ENCODE data around the gene PSME3IP1.

PSME3IP1 gene

DNA sequence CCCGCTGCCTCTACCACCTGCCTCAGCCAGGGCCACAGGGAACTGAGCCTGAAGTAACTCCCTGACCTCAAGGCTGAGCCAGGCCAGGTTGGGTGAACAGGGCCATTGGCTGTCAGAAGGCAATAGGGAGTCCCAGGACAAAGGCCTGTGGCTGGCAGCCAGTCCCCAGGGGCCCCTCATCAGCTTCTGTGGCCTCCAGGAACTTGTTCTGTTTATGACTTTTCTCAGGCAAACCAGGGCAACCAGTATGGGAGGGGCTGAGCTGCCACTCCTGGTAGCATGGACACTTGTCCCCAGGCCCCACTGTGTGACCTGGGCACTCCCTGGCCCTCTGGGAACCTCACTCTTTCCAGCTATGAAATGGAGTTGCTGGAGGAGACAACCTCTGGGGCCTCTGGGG lies 53.4 kb downstream of the PSME3IP1 start:
- H3K4me1 ChIP-seq (ENCODE audit: control insufficient read depth in 1 of 2, insufficient read depth in 1 of 2, low read depth in 1 of 2, low read length in 1 of 2) = peaks cover 51 to 60% of the 10 kb centered on the region in 2 experiments
- H3K27me3 ChIP-seq = no peaks in the 10 kb centered on the region
- no peak overlapping the region for H3K4me3 ChIP-seq (ENCODE audit: low read depth in 1 of 2, low read length in 1 of 2)
- H3K9me3 ChIP-seq = no peaks in the 10 kb centered on the region
- peak overlapping the region; percentile 87 for H3K27ac ChIP-seq
- TF ChIP-seq, protein P1, sequence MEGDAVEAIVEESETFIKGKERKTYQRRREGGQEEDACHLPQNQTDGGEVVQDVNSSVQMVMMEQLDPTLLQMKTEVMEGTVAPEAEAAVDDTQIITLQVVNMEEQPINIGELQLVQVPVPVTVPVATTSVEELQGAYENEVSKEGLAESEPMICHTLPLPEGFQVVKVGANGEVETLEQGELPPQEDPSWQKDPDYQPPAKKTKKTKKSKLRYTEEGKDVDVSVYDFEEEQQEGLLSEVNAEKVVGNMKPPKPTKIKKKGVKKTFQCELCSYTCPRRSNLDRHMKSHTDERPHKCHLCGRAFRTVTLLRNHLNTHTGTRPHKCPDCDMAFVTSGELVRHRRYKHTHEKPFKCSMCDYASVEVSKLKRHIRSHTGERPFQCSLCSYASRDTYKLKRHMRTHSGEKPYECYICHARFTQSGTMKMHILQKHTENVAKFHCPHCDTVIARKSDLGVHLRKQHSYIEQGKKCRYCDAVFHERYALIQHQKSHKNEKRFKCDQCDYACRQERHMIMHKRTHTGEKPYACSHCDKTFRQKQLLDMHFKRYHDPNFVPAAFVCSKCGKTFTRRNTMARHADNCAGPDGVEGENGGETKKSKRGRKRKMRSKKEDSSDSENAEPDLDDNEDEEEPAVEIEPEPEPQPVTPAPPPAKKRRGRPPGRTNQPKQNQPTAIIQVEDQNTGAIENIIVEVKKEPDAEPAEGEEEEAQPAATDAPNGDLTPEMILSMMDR (IDR thresholded peaks at IDR 0.05) = no peak
- H3K36me3 ChIP-seq = peaks cover 50% of the 10 kb centered on the region

DNA sequence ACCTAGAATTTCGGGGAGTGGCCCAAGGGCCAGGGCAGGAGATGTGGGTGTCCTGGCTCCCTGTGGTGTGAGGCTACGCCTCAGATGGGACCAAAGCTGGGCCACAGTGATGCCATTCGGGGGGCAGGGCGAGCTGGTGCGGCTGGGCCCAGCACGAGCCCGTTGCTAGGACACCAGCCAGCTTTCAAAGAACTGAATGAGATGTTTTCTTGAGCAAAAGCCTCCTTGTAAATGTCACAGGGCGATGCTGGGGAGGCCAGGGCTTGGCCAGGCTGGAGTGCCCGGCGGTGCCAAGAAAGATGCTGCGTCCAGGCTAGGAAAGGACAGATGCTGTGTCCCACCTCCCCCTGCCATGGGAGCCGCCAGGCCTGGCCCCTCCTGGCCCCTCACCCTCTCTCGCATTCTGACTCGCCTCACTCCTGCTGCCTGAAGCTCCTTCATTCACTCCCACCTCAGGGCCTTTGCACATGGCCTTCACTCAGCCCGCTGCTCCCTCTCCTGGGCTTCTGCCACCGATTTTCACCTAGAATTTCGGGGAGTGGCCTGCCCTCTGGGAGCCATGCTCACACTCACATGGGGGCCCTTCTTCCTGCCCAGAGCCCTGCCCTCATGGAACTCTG lies 54.4 kb downstream of the PSME3IP1 start:
- H3K9me3 ChIP-seq = no peaks in the 10 kb centered on the region
- peak overlapping the region; percentile 87 for H3K27ac ChIP-seq
- TF ChIP-seq, protein P1 (IDR thresholded peaks at IDR 0.05) = no peak
- H3K4me3 ChIP-seq (ENCODE audit: low read depth in 1 of 2, low read length in 1 of 2) = no peak overlapping the region
- H3K27me3 ChIP-seq = no peaks in the 10 kb centered on the region
- peaks cover 46% of the 10 kb centered on the region for H3K36me3 ChIP-seq
- peaks cover 44 to 59% of the 10 kb centered on the region in 2 experiments for H3K4me1 ChIP-seq (ENCODE audit: control insufficient read depth in 1 of 2, insufficient read depth in 1 of 2, low read depth in 1 of 2, low read length in 1 of 2)

DNA sequence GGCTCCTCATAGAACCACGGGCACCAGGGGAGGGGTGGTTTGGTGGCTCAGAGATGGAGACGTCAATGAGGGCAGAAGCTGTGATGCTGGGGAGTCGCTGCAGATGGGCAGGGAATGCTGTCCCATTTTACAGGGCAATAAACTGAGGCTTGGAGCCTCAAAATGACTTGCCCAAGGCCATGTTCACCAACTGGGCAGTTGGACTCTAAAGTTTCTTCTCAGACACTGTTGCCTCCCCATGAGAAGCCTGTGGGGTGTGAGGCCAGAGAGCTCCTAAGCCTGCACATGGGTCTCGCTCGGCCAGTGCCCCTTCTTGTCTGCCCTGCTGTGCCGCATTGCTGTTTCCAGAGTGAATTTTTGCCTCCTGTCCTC lies 54.9 kb downstream of the PSME3IP1 start:
- H3K36me3 ChIP-seq = peaks cover 48% of the 10 kb centered on the region
- TF ChIP-seq, protein P1 (IDR thresholded peaks at IDR 0.05) = no peak
- no peak overlapping the region for H3K4me3 ChIP-seq (ENCODE audit: low read depth in 1 of 2, low read length in 1 of 2)
- H3K4me1 ChIP-seq (ENCODE audit: control insufficient read depth in 1 of 2, insufficient read depth in 1 of 2, low read depth in 1 of 2, low read length in 1 of 2) = peaks cover 44 to 59% of the 10 kb centered on the region in 2 experiments
- peak overlapping the region; percentile 87 for H3K27ac ChIP-seq
- H3K9me3 ChIP-seq = no peaks in the 10 kb centered on the region
- no peaks in the 10 kb centered on the region for H3K27me3 ChIP-seq

DNA sequence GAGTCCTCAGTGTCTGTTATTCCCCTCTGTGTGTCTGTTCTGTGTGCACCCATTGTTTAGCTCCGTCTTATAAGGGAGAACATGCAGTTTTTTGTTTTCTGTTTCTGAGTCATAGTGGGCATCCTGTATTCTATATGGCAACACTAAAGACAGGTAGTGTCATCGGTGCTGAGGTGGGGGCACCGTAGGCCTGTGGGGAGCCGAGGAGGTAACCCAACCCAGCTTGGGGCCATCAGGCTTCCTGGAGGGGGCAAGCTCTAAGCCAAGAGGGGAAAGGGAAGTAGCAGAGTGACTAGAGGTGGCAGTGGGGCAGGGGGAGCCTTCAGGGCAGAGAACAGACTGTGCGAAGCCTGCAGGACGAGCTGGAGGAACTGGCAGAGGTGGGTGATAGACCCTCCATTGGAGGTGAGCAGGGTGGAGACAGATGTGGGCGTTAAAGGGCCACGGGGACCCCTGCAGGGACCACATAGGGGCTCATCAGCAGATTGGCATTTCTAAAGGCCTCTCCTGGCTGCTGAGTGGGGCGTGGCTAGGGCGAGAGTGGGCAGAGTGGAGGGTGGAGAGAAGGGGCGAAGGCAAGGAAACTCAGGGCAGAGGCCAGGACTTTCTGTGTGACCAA lies 57.0 kb downstream of the PSME3IP1 start:
- Histone ChIP-seq H3K9me3 (no peaks in the 10 kb centered on the region), H3K27ac (peak overlapping the region; percentile 42), H3K4me3 (ENCODE audit: low read depth in 1 of 2, low read length in 1 of 2) (no peak overlapping the region), H3K4me1 (ENCODE audit: control insufficient read depth in 1 of 2, insufficient read depth in 1 of 2, low read depth in 1 of 2, low read length in 1 of 2) (peaks cover 31 to 58% of the 10 kb centered on the region in 2 experiments), H3K36me3 (peaks cover 52% of the 10 kb centered on the region), H3K27me3 (no peaks in the 10 kb centered on the region)
- TF ChIP-seq, protein P1 (IDR thresholded peaks at IDR 0.05) = no peak

DNA sequence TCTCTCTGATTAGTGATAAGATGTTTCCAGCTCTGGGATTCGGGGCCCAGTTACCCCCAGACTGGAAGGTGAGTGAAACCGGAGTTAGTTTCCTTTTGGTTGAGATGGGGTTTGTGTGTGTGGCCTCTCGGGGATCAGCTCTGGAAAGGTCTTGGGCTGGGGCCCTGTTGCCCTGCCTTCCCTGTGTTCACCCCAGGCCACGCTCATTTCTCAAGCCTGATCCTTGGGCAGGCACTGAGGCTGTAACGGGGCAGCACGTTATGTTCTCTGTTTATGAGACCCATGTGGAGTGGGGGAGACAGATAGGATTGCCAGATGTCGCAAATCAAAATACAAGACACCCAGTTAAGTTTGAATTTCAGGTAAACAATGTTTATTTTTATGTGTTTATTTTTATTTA lies 58.0 kb downstream of the PSME3IP1 start:
- peaks cover 34 to 59% of the 10 kb centered on the region in 2 experiments for H3K4me1 ChIP-seq (ENCODE audit: control insufficient read depth in 1 of 2, insufficient read depth in 1 of 2, low read depth in 1 of 2, low read length in 1 of 2)
- no peaks in the 10 kb centered on the region for H3K27me3 ChIP-seq
- H3K4me3 ChIP-seq (ENCODE audit: low read depth in 1 of 2, low read length in 1 of 2) = no peak overlapping the region
- no peaks in the 10 kb centered on the region for H3K9me3 ChIP-seq
- TF ChIP-seq, protein P1 (IDR thresholded peaks at IDR 0.05) = no peak
- H3K36me3 ChIP-seq = peaks cover 52% of the 10 kb centered on the region
- peak overlapping the region; percentile 13 for H3K27ac ChIP-seq

Data from neutrophil (primary cell).